ENCODE results near the gene PNKD.
"Not testable (repeated sequence)": the region's sequence is repeated elsewhere in the genome, so short reads cannot be mapped to it uniquely, and the experiment has no call there.

Gene PNKD

GRCh38 chr2:218257390-218257981 is 12.8 kb upstream of the PNKD start:
- DNase-seq = no peak

GRCh38 chr2:218259099-218259961 is 11.0 kb upstream of the PNKD start:
- peak; percentile 56 for DNase-seq

GRCh38 chr2:218260166-218260565 is 10.2 kb upstream of the PNKD start:
- no peak for DNase-seq

GRCh38 chr2:218260742-218261422 is 9.4 kb upstream of the PNKD start, which contains the start of gene GPBAR1:
GPBAR1 (plus strand) TSS chr2:218261015; CDS start chr2:218262725, 1,710 bp downstream.
- DNase-seq = no peak

GRCh38 chr2:218261423-218262236 is 8.7 kb upstream of the PNKD start:
- no peak for DNase-seq

- DNase-seq = no peak
Observed at GRCh38 chr2:218262237-218262600, 8.1 kb upstream of the PNKD start.

GRCh38 chr2:218262631-218263586 is 7.4 kb upstream of the PNKD start:
- no peak for DNase-seq

- DNase-seq = no peak
Observed at GRCh38 chr2:218263817-218264641, 6.3 kb upstream of the PNKD start.

- DNase-seq = no peak
Observed at GRCh38 chr2:218264773-218265561, 5.4 kb upstream of the PNKD start.

GRCh38 chr2:218265626-218266025 is 4.7 kb upstream of the PNKD start:
- DNase-seq = no peak

- no peak for DNase-seq
Observed at GRCh38 chr2:218266316-218266979, 3.9 kb upstream of the PNKD start.

GRCh38 chr2:218267259-218267658 is 3.1 kb upstream of the PNKD start:
- no peak for DNase-seq

GRCh38 chr2:218270721-218271486 is 585 bp downstream of the PNKD start:
- DNase-seq = no peak

- no peak for DNase-seq
Observed at GRCh38 chr2:218271487-218271797, 1.1 kb downstream of the PNKD start.

GRCh38 chr2:218271865-218272530 is 1.7 kb downstream of the PNKD start:
- DNase-seq = no peak

GRCh38 chr2:218272531-218273212 is 2.4 kb downstream of the PNKD start:
- DNase-seq = peak; percentile 71

GRCh38 chr2:218273214-218273907 is 3.0 kb downstream of the PNKD start:
- not testable (repeated sequence) for DNase-seq
